LNCaP clone FGC (cell line): ENCODE results near the gene POPDC3.

Experiments
- DNase-seq: peaks from one replicate; pipeline ENCODE4 v3.0.0-alpha.2; 2011; ENCODE audit warnings: low read depth
- H3K4me3 ChIP-seq: 2 replicates; pipeline ENCODE4 v1.5.1; 2011; ENCODE audit warnings: mild to moderate bottlenecking, low read depth, low read length, control low read depth
- CTCF ChIP-seq: IDR thresholded peaks from 2 replicates; pipeline ENCODE4 v1.5.1; 2012; ENCODE audit warnings: mild to moderate bottlenecking; ENCODE audit not compliant: control insufficient read depth, insufficient read depth; ENCODE audit errors: extremely low read depth

POPDC3 gene

GRCh38 chr6:105215506-105215905 is 35.7 kb upstream of the POPDC3 start:
- no peak overlapping the region for H3K4me3 ChIP-seq
- no peak for TF ChIP-seq CTCF
- DNase-seq = no peak

- DNase-seq = no peak
- H3K4me3 ChIP-seq = no peak overlapping the region
- TF ChIP-seq CTCF = no peak
Observed at GRCh38 chr6:105214668-105215067, 34.9 kb upstream of the POPDC3 start.

- no peak for TF ChIP-seq CTCF
- no peak overlapping the region for H3K4me3 ChIP-seq
- DNase-seq = no peak
Observed at GRCh38 chr6:105213272-105213671, 33.5 kb upstream of the POPDC3 start.

GRCh38 chr6:105212587-105212986 is 32.8 kb upstream of the POPDC3 start:
- TF ChIP-seq CTCF = no peak
- H3K4me3 ChIP-seq = no peak overlapping the region
- DNase-seq = no peak

- no peak overlapping the region for H3K4me3 ChIP-seq
- DNase-seq = no peak
- no peak for TF ChIP-seq CTCF
Observed at GRCh38 chr6:105211831-105212230, 32.0 kb upstream of the POPDC3 start.

- DNase-seq = no peak
- no peak for TF ChIP-seq CTCF
- H3K4me3 ChIP-seq = no peak overlapping the region
Observed at GRCh38 chr6:105210932-105211531, 31.2 kb upstream of the POPDC3 start.
